HepG2 (cell line): Measurements from ENCODE around the gene KRTAP5-4.
"Not testable (repeated sequence)": the region's sequence is repeated elsewhere in the genome, so short reads cannot be mapped to it uniquely, and the experiment has no call there.

Source experiments
- EP300 ChIP-seq, 3 experiments: sonication (generic) in 1 of 3; formaldehyde crosslinking in 1 of 3; IDR thresholded peaks; 2 replicates each; pipeline versions ENCODE4 v1.5.1 to v1.6.1; 2011 to 2020; ENCODE audit warnings: low read depth in 2 of 3, low read length in 2 of 3, borderline replicate concordance in 1 of 3, improper control_type of control experiment in 1 of 3, mild to moderate bottlenecking in 1 of 3, missing genetic modification reagents in 1 of 3, moderate library complexity in 1 of 3
- EZH2 ChIP-seq: conservative IDR thresholded peaks from 2 replicates; pipeline ENCODE4 v1.6.1; 2012; ENCODE audit warnings: mild to moderate bottlenecking, low read depth, low read length, moderate library complexity
- HNF4A ChIP-seq: sonication (generic); formaldehyde crosslinking; IDR thresholded peaks from 2 replicates; pipeline ENCODE4 v1.4.0; 2020; ENCODE audit warnings: missing genetic modification reagents
- MXI1 ChIP-seq: IDR thresholded peaks from 3 replicates; pipeline ENCODE4 v1.6.1; 2012; ENCODE audit warnings: low read depth, low read length, inconsistent platforms, borderline replicate concordance
- RELA ChIP-seq: sonication (generic); formaldehyde crosslinking; IDR thresholded peaks from 2 replicates; pipeline ENCODE4 v1.4.0; 2020; ENCODE audit warnings: missing genetic modification reagents
- ZNF501 ChIP-seq: sonication (generic); formaldehyde crosslinking; IDR thresholded peaks from 2 replicates; pipeline ENCODE4 v1.5.1; 2020; ENCODE audit warnings: mild to moderate bottlenecking, moderate library complexity, missing genetic modification reagents

GRCh38 chr11:1607156-1607845, 14.6 kb downstream of the KRTAP5-4 start:
- not testable (repeated sequence) for TF ChIP-seq MXI1; EP300 (IDR thresholded peaks at IDR 0.05; ENCODE audit: low read depth in 2 of 2, low read length in 2 of 2); EP300 (CRISPR knock-in tag; IDR thresholded peaks at IDR 0.05; ENCODE audit: borderline replicate concordance); RELA (CRISPR knock-in tag); HNF4A (CRISPR knock-in tag); EZH2; ZNF501 (CRISPR knock-in tag)
